ENCODE data around the gene CS.

Gene CS

GRCh38 chr12:56253091-56253490 lies 47.0 kb downstream of the CS start:
- no peak for DNase-seq (ENCODE audit: extremely low read depth in 1 of 2, low read depth in 1 of 2)

GRCh38 chr12:56252649-56253048 lies 47.5 kb downstream of the CS start:
- DNase-seq (ENCODE audit: extremely low read depth in 1 of 2, low read depth in 1 of 2) = no peak

GRCh38 chr12:56248711-56249110 lies 51.4 kb downstream of the CS start:
- no peak for DNase-seq (ENCODE audit: extremely low read depth in 1 of 2, low read depth in 1 of 2)

GRCh38 chr12:56247923-56248322 lies 52.2 kb downstream of the CS start:
- DNase-seq (ENCODE audit: extremely low read depth in 1 of 2, low read depth in 1 of 2) = no peak

- no peak for DNase-seq (ENCODE audit: extremely low read depth in 1 of 2, low read depth in 1 of 2)
Measured at GRCh38 chr12:56244494-56244893, 55.6 kb downstream of the CS start.

- no peak for DNase-seq (ENCODE audit: extremely low read depth in 1 of 2, low read depth in 1 of 2)
Measured at GRCh38 chr12:56243731-56244181, 56.4 kb downstream of the CS start.

GRCh38 chr12:56242986-56243385 lies 57.1 kb downstream of the CS start:
- no peak for DNase-seq (ENCODE audit: extremely low read depth in 1 of 2, low read depth in 1 of 2)

GRCh38 chr12:56241424-56242303 lies 58.5 kb downstream of the CS start:
- DNase-seq (ENCODE audit: extremely low read depth in 1 of 2, low read depth in 1 of 2) = no peak

- no peak for DNase-seq (ENCODE audit: extremely low read depth in 1 of 2, low read depth in 1 of 2)
Measured at GRCh38 chr12:56237552-56237951, 62.6 kb downstream of the CS start.

- no peak for DNase-seq (ENCODE audit: extremely low read depth in 1 of 2, low read depth in 1 of 2)
Measured at GRCh38 chr12:56236985-56237384, 63.1 kb downstream of the CS start.

- DNase-seq (ENCODE audit: extremely low read depth in 1 of 2, low read depth in 1 of 2) = no peak
Measured at GRCh38 chr12:56236091-56236490, 64.0 kb downstream of the CS start.

GRCh38 chr12:56234746-56235436 lies 65.2 kb downstream of the CS start:
- no peak for DNase-seq (ENCODE audit: extremely low read depth in 1 of 2, low read depth in 1 of 2)

- no peak for DNase-seq (ENCODE audit: extremely low read depth in 1 of 2, low read depth in 1 of 2)
Measured at GRCh38 chr12:56231184-56231582, 68.9 kb downstream of the CS start.

GRCh38 chr12:56230432-56231183 lies 69.5 kb downstream of the CS start:
- DNase-seq (ENCODE audit: extremely low read depth in 1 of 2, low read depth in 1 of 2) = no peak

GRCh38 chr12:56229916-56230431 lies 70.2 kb downstream of the CS start, which contains the start of gene SLC39A5:
TSS of gene SLC39A5 (plus strand) at chr12:56230051. CDS start at chr12:56231275, 1,224 bp downstream.
- DNase-seq (ENCODE audit: extremely low read depth in 1 of 2, low read depth in 1 of 2) = no peak

GRCh38 chr12:56229082-56229481 lies 71.0 kb downstream of the CS start:
- DNase-seq (ENCODE audit: extremely low read depth in 1 of 2, low read depth in 1 of 2) = no peak

- no peak for DNase-seq (ENCODE audit: extremely low read depth in 1 of 2, low read depth in 1 of 2)
Measured at GRCh38 chr12:56224954-56225353, 75.2 kb downstream of the CS start.

GRCh38 chr12:56224102-56224701 lies 75.9 kb downstream of the CS start, which contains the start of gene NABP2:
TSS of gene NABP2 (plus strand) at chr12:56224342. CDS start at chr12:56224857, 515 bp downstream.
- peak; percentile 94 to 96 for DNase-seq (ENCODE audit: extremely low read depth in 1 of 2, low read depth in 1 of 2)

GRCh38 chr12:56223571-56224101 lies 76.5 kb downstream of the CS start:
- no peak for DNase-seq (ENCODE audit: extremely low read depth in 1 of 2, low read depth in 1 of 2)

- no peak for DNase-seq (ENCODE audit: extremely low read depth in 1 of 2, low read depth in 1 of 2)
Measured at GRCh38 chr12:56222531-56222895, 77.6 kb downstream of the CS start.
